ENCODE measurements around the gene TTC7B.
"Not testable (repeated sequence)": the region's sequence is repeated elsewhere in the genome, so short reads cannot be mapped to it uniquely, and the experiment has no call there.

The TTC7B gene, protein sequence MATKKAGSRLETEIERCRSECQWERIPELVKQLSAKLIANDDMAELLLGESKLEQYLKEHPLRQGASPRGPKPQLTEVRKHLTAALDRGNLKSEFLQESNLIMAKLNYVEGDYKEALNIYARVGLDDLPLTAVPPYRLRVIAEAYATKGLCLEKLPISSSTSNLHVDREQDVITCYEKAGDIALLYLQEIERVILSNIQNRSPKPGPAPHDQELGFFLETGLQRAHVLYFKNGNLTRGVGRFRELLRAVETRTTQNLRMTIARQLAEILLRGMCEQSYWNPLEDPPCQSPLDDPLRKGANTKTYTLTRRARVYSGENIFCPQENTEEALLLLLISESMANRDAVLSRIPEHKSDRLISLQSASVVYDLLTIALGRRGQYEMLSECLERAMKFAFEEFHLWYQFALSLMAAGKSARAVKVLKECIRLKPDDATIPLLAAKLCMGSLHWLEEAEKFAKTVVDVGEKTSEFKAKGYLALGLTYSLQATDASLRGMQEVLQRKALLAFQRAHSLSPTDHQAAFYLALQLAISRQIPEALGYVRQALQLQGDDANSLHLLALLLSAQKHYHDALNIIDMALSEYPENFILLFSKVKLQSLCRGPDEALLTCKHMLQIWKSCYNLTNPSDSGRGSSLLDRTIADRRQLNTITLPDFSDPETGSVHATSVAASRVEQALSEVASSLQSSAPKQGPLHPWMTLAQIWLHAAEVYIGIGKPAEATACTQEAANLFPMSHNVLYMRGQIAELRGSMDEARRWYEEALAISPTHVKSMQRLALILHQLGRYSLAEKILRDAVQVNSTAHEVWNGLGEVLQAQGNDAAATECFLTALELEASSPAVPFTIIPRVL

DNA sequence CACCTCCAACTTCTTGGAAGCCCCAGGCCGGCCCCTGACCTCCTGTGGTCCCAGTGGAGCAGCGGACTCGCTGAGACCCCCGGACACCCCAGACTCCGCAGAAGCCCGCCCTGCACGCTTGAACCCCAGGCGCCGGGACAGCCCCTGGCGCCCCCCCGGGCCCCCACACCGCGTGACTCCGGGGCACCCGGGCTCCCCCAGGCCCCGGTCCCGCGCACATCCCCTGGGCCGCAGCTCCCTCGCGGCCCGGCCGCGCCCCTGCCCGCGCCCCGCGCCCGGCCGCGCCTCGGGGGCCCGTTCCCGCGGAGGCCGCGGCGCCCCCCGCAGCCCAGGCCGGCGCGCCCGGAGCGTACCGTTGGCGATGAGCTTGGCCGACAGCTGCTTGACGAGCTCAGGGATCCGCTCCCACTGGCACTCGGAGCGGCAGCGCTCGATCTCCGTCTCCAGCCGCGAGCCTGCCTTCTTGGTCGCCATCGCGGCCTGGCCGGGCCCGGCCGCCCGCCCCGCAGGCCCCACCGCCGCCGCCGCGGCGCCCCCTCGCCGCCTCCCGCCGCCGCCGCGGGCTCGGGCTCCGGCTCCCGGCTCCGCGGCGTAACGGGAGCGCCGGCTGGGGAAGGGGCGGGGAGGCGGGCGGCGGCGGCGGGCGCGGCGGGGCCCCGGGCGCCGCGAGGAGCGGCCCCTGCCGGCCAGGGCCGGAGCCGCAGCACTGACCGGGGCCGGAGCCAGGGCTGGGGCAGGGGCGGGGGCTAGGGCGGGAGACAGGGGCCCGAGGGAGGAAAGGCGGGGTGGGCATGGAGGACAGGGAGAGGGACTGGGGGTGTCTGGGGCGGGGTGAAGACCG, at the start of gene TTC7B:
Gene TTC7B (minus strand): TSS at position 609 of the 841 bp plus-strand sequence. CDS start 135 bp downstream, at position 474.
- no peaks in the 10 kb centered on the region for H3K9me3 ChIP-seq (ENCODE audit: severe bottlenecking)
- peak within 1 kb of the TSS; percentile 47 for H3K4me3 ChIP-seq (ENCODE audit: severe bottlenecking)
- TF ChIP-seq, protein P1, sequence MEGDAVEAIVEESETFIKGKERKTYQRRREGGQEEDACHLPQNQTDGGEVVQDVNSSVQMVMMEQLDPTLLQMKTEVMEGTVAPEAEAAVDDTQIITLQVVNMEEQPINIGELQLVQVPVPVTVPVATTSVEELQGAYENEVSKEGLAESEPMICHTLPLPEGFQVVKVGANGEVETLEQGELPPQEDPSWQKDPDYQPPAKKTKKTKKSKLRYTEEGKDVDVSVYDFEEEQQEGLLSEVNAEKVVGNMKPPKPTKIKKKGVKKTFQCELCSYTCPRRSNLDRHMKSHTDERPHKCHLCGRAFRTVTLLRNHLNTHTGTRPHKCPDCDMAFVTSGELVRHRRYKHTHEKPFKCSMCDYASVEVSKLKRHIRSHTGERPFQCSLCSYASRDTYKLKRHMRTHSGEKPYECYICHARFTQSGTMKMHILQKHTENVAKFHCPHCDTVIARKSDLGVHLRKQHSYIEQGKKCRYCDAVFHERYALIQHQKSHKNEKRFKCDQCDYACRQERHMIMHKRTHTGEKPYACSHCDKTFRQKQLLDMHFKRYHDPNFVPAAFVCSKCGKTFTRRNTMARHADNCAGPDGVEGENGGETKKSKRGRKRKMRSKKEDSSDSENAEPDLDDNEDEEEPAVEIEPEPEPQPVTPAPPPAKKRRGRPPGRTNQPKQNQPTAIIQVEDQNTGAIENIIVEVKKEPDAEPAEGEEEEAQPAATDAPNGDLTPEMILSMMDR (IDR thresholded peaks at IDR 0.05; ENCODE audit: poor library complexity, severe bottlenecking): peak; percentile 63
- no peak within 1 kb of the TSS for H3K27ac ChIP-seq (ENCODE audit: poor library complexity, severe bottlenecking)
- H3K36me3 ChIP-seq (ENCODE audit: low read depth): no peaks in the 10 kb centered on the region
- H3K27me3 ChIP-seq (ENCODE audit: insufficient read depth, poor library complexity, severe bottlenecking): no peaks in the 10 kb centered on the region
- ATAC-seq (ENCODE audit: low read depth) (peak; percentile 66), DNase-seq (ENCODE audit: low spot score) (no peak)
- no peaks in the 10 kb centered on the region for H3K4me1 ChIP-seq (ENCODE audit: insufficient read depth, poor library complexity, severe bottlenecking)

DNA sequence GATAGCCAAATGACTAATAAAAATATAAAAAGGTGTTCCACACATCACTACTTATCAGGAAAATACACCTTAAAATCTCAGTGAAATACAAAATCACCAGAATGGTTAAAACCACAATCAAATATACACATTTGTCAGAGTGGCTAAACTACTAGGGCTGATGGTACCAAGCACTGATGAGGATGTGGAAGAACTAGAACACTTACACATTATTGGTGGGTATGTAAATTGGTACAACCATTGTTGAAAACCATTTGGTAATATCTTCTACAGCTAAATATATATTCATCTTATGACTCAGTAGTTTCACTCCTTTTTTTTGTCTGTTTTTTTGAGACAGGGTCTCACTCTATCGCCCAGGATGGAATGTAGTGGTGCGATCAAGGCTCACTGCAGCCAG, 48.5 kb upstream of the TTC7B start:
- no peak for DNase-seq (ENCODE audit: low spot score)

DNA sequence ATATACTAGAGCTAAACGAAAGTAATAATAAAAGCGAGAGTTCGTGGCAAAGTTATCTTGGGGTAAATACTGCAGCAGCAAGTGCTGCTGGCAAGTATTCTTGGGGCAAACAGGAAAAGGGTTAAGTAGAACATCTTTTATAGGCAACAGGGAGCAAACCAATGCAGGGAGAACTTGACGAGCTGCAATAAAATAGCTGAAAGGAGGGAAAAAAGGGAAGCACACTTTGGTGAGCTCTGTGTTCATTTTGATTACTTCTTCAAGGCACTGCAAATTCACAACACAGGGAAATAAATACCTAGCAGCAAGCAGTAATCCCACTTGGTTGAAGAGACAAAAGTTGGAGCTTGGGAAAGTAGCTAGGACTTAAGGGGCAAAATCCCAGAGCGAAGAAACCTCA, 42.3 kb upstream of the TTC7B start:
- no peak for DNase-seq (ENCODE audit: low spot score)
- Histone ChIP-seq H3K36me3 (ENCODE audit: low read depth) (no peaks in the 10 kb centered on the region), H3K4me3 (ENCODE audit: severe bottlenecking) (no peak overlapping the region), H3K27ac (ENCODE audit: poor library complexity, severe bottlenecking) (no peak overlapping the region), H3K27me3 (ENCODE audit: insufficient read depth, poor library complexity, severe bottlenecking) (no peaks in the 10 kb centered on the region), H3K4me1 (ENCODE audit: insufficient read depth, poor library complexity, severe bottlenecking) (no peaks in the 10 kb centered on the region), H3K9me3 (ENCODE audit: severe bottlenecking) (no peaks in the 10 kb centered on the region)
- no peak for ATAC-seq (ENCODE audit: low read depth)
- TF ChIP-seq, protein P1 (IDR thresholded peaks at IDR 0.05; ENCODE audit: poor library complexity, severe bottlenecking): no peak

More for the DNA sequence above, 48.5 kb upstream of the TTC7B start:
- Histone ChIP-seq H3K4me1 (ENCODE audit: insufficient read depth, poor library complexity, severe bottlenecking) (peaks cover 7% of the 10 kb centered on the region), H3K27me3 (ENCODE audit: insufficient read depth, poor library complexity, severe bottlenecking) (no peaks in the 10 kb centered on the region), H3K4me3 (ENCODE audit: severe bottlenecking) (no peak overlapping the region), H3K9me3 (ENCODE audit: severe bottlenecking) (no peaks in the 10 kb centered on the region), H3K27ac (ENCODE audit: poor library complexity, severe bottlenecking) (no peak overlapping the region), H3K36me3 (ENCODE audit: low read depth) (no peaks in the 10 kb centered on the region)
- TF ChIP-seq, protein P1 (IDR thresholded peaks at IDR 0.05; ENCODE audit: poor library complexity, severe bottlenecking): no peak
- no peak for ATAC-seq (ENCODE audit: low read depth)

- H3K9me3 ChIP-seq (ENCODE audit: severe bottlenecking): no peaks in the 10 kb centered on the region
- no peaks in the 10 kb centered on the region for H3K27me3 ChIP-seq (ENCODE audit: insufficient read depth, poor library complexity, severe bottlenecking)
- no peaks in the 10 kb centered on the region for H3K36me3 ChIP-seq (ENCODE audit: low read depth)
- ATAC-seq (ENCODE audit: low read depth) (no peak), DNase-seq (ENCODE audit: low spot score) (no peak)
- peaks cover 4% of the 10 kb centered on the region for H3K4me1 ChIP-seq (ENCODE audit: insufficient read depth, poor library complexity, severe bottlenecking)
- no peak overlapping the region for H3K27ac ChIP-seq (ENCODE audit: poor library complexity, severe bottlenecking)
- H3K4me3 ChIP-seq (ENCODE audit: severe bottlenecking): no peak overlapping the region
- TF ChIP-seq, protein P1 (IDR thresholded peaks at IDR 0.05; ENCODE audit: poor library complexity, severe bottlenecking): no peak
Observed at GRCh38 chr14:90857866-90858265, 41.6 kb upstream of the TTC7B start.

DNA sequence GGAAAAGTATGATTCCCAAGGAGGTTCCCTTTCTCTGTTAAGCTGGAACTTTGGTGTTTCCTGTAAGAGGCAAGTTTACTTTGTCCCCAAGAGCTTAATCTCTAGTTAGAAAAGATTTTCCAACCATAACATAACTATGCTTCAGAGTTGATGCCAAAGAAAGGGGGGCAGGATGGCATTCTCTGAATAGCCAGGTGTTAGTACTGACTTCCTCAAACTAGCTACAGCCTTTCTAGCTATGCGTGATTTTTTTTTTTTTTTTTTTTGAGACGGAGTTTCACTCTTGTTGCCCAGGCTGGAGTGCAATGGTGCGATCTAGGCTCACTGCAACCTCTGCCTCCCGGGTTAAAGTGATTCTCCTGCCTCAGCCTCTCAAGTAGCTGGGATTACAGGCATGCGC, 39.9 kb upstream of the TTC7B start:
- H3K36me3 ChIP-seq (ENCODE audit: low read depth); H3K27ac ChIP-seq (ENCODE audit: poor library complexity, severe bottlenecking); ATAC-seq (ENCODE audit: low read depth); H3K9me3 ChIP-seq (ENCODE audit: severe bottlenecking); H3K27me3 ChIP-seq (ENCODE audit: insufficient read depth, poor library complexity, severe bottlenecking); DNase-seq (ENCODE audit: low spot score); H3K4me3 ChIP-seq (ENCODE audit: severe bottlenecking): not testable (repeated sequence)
- peaks cover 12% of the 10 kb centered on the region for H3K4me1 ChIP-seq (ENCODE audit: insufficient read depth, poor library complexity, severe bottlenecking)

Data from RWPE2 (cell line).